Endodermal cell (in vitro differentiated cells): ENCODE measurements around the gene PLA2G15. TPM values are rescaled to one million over a fixed set of nuclear protein-coding genes. Genes with fewer than 3 reads are reported as not detected.

Experiments used
- DNase-seq: peaks from one replicate; pipeline ENCODE4 v3.0.0-alpha.2; 2017
- H3K27ac ChIP-seq: 2 replicates; pipeline ENCODE4 v1.5.1; 2013; ENCODE audit warnings: mild to moderate bottlenecking, low read depth, low read length, moderate library complexity
- H3K27me3 ChIP-seq: 2 replicates; pipeline ENCODE4 v1.6.1; 2013; ENCODE audit warnings: mild to moderate bottlenecking, low read length, moderate library complexity; ENCODE audit not compliant: insufficient read depth, control insufficient read depth, poor library complexity, severe bottlenecking
- H3K36me3 ChIP-seq: 2 replicates; pipeline ENCODE4 v1.7.0; 2013; ENCODE audit warnings: mild to moderate bottlenecking, low read length, moderate library complexity; ENCODE audit not compliant: control insufficient read depth, insufficient read depth
- H3K4me1 ChIP-seq: one replicate; pipeline ENCODE4 v1.7.0; 2013; ENCODE audit warnings: low read length; ENCODE audit not compliant: control insufficient read depth, insufficient read depth
- H3K4me3 ChIP-seq: 2 replicates; pipeline ENCODE4 v1.5.1; 2013; ENCODE audit warnings: mild to moderate bottlenecking, low read length, moderate library complexity
- H3K9ac ChIP-seq: 2 replicates; pipeline ENCODE4 v1.6.1; 2013; ENCODE audit warnings: mild to moderate bottlenecking, low read length, moderate library complexity; ENCODE audit not compliant: poor library complexity, severe bottlenecking; ENCODE audit errors: extremely low read depth
- H3K9me3 ChIP-seq: 2 replicates; pipeline ENCODE4 v1.6.1; 2013; ENCODE audit warnings: mild to moderate bottlenecking, low read length, moderate library complexity; ENCODE audit not compliant: control insufficient read depth
- H3K27ac Mint-ChIP-seq: 2 replicates; pipeline ENCODE4 v1.8.0; 2020; ENCODE audit warnings: mixed read lengths
- H3K27me3 Mint-ChIP-seq: 2 replicates; pipeline ENCODE4 v1.8.0; 2021; ENCODE audit warnings: mild to moderate bottlenecking, mixed read lengths; ENCODE audit not compliant: insufficient read depth
- H3K36me3 Mint-ChIP-seq: 2 replicates; pipeline ENCODE4 v1.8.0; 2020; ENCODE audit warnings: low read depth, mixed read lengths
- H3K4me1 Mint-ChIP-seq: 2 replicates; pipeline ENCODE4 v1.8.0; 2020; ENCODE audit warnings: mixed read lengths
- H3K4me3 Mint-ChIP-seq: 2 replicates; pipeline ENCODE4 v1.8.0; 2020; ENCODE audit warnings: mild to moderate bottlenecking, moderate library complexity, mixed read lengths
- H3K9me3 Mint-ChIP-seq: 2 replicates; pipeline ENCODE4 v1.8.0; 2020; ENCODE audit warnings: mild to moderate bottlenecking, mixed read lengths
- WGBS, 2 experiments: methylation state at CpG; one replicate each; pipeline versions ENCODE4 v1.1.5 to v1.1.7; 2013; ENCODE audit warnings: missing lambda C conversion rate in 2 of 2, mixed read lengths in 1 of 2; ENCODE audit not compliant: insufficient coverage in 1 of 2, insufficient read length in 1 of 2; 5-methylcytosine and 5-hydroxymethylcytosine counted together
- long read RNA-seq, 4 experiments: library from polyadenylated mRNA in 2 of 4; library from RNA in 1 of 4; library from capped mRNA in 1 of 4; stranded (forward) in 3 of 4; unstranded in 1 of 4; transcript quantifications; one replicate each; pipeline ENCODE4 v2.0.0, GENCODE V29; 2020 to 2021; ENCODE audit warnings: inconsistent platforms in 1 of 4
- polyA plus RNA-seq, 2 experiments: library from polyadenylated mRNA; stranded (reverse); fragments of 50-300 nt; gene quantifications; one replicate each; pipeline ENCODE4 v1.2.3, GENCODE V29; 2013
- total RNA-seq, 2 donors: library from RNA; stranded (reverse); fragmentation: NEBNext Ultra II Directional in 1 of 2; extraction: Animal tissue kit (Norgen Biotek cat#: 25700) in 1 of 2; gene quantifications; 2 replicates in 1 of 2; 3 replicates in 1 of 2; pipeline ENCODE4 v1.2.1, GENCODE V29; 2021
- TF ChIP-seq, protein P1 (sequence below): fragments of 200-600 bp; sonication (generic); conservative IDR thresholded peaks from 2 replicates; pipeline ENCODE4 v1.5.0; 2021; ENCODE audit warnings: antibody characterized with exemption, mild to moderate bottlenecking

PLA2G15 gene, protein sequence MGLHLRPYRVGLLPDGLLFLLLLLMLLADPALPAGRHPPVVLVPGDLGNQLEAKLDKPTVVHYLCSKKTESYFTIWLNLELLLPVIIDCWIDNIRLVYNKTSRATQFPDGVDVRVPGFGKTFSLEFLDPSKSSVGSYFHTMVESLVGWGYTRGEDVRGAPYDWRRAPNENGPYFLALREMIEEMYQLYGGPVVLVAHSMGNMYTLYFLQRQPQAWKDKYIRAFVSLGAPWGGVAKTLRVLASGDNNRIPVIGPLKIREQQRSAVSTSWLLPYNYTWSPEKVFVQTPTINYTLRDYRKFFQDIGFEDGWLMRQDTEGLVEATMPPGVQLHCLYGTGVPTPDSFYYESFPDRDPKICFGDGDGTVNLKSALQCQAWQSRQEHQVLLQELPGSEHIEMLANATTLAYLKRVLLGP
- total RNA-seq: 1 to 10 TPM; 8.7 to 10.0 TPM
- polyA plus RNA-seq (2013, experiment 1 of 2): 10.8 TPM
- 10.7 TPM for polyA plus RNA-seq (2013, experiment 2 of 2)
- long read RNA-seq, experiment 1, partial matches to known transcripts: 1 of 10 reads
- long read RNA-seq, experiment 1, other reads (novel, unspliced or antisense): 6 of 10 reads
- long read RNA-seq, experiment 2, transcript PLA2G15-201 (6 exons, 2,727 nt): major isoform, 23 of 30 reads
- long read RNA-seq, experiment 2, partial matches to known transcripts: 0 of 30 reads
- long read RNA-seq, experiment 2, other reads (novel, unspliced or antisense): 5 of 30 reads
- long read RNA-seq, experiment 3, transcript PLA2G15-201 (6 exons, 2,727 nt): major isoform, 93 of 123 reads
- long read RNA-seq, experiment 3, transcript PLA2G15-209 (6 exons, 1,203 nt): minor isoform, 6 of 123 reads
- long read RNA-seq, experiment 3, partial matches to known transcripts: 2 of 123 reads
- long read RNA-seq, experiment 3, other reads (novel, unspliced or antisense): 21 of 123 reads
- long read RNA-seq, experiment 4, partial matches to known transcripts: 0 of 4 reads
- long read RNA-seq, experiment 4, other reads (novel, unspliced or antisense): 2 of 4 reads

DNA sequence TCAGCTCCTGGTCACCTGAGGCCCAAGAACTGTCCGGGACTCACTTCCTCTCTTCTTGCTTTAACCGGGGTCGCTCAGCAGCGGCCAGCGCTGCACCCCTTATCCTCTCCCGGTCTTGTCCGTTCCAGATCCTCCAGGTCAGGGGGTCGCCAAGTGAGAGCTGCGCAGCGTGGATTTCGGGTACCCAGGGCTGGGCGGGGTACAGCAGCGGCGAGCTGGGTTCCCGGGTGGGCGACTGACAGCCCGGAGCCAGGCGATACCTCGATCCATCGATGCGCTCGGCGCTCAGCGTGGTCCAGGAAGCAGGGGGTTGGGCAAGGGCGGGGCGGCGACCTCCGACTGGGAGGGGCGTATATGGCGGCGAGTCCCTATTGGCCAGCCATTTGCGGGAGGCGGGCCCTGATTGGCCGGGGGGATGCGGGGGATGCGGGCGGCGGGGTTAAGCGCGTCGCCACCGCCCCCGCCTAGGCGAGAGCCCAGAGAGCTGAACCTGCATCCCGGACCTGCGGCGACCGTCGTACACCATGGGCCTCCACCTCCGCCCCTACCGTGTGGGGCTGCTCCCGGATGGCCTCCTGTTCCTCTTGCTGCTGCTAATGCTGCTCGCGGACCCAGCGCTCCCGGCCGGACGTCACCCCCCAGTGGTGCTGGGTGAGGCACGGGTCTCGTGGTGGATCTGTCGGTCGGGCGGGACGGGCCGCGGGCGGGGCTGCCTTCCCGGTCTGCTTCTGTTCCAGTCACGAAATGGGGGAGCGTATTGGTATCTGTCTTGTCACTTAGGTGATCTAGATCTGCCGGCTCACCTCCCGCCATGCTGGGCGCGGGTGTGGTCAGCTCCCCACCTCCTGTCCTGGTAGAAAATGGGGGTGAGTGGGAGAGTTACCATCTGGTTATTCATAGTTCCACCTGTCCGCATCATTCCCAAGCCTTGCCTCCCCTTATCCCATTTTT is at the start of gene PLA2G15:
TSS of gene PLA2G15 (plus strand) at position 471 of the 951 bp plus-strand sequence. CDS start at position 525, 54 bp downstream.
- no peaks in the 10 kb centered on the region for H3K36me3 ChIP-seq
- Mint-ChIP-seq H3K36me3 (peaks cover 9% of the 10 kb centered on the region), H3K27me3 (peaks cover 35% of the 10 kb centered on the region), H3K4me3 (peak within 1 kb of the TSS; percentile 77), H3K27ac (peak within 1 kb of the TSS; percentile 18), H3K9me3 (no peaks in the 10 kb centered on the region), H3K4me1 (peaks cover 4% of the 10 kb centered on the region)
- WGBS, 2 experiments: 0 to 2% methylated on average over 42 to 75 of the region's 75 CpGs
- peak; percentile 99 for DNase-seq
- peak within 1 kb of the TSS; percentile 96 for H3K4me3 ChIP-seq
- no peaks in the 10 kb centered on the region for H3K9me3 ChIP-seq
- no peak within 1 kb of the TSS for H3K9ac ChIP-seq
- no peak within 1 kb of the TSS for H3K27ac ChIP-seq
- peaks cover 3% of the 10 kb centered on the region for H3K4me1 ChIP-seq
- H3K27me3 ChIP-seq: peaks cover 9% of the 10 kb centered on the region
- TF ChIP-seq, protein P1, sequence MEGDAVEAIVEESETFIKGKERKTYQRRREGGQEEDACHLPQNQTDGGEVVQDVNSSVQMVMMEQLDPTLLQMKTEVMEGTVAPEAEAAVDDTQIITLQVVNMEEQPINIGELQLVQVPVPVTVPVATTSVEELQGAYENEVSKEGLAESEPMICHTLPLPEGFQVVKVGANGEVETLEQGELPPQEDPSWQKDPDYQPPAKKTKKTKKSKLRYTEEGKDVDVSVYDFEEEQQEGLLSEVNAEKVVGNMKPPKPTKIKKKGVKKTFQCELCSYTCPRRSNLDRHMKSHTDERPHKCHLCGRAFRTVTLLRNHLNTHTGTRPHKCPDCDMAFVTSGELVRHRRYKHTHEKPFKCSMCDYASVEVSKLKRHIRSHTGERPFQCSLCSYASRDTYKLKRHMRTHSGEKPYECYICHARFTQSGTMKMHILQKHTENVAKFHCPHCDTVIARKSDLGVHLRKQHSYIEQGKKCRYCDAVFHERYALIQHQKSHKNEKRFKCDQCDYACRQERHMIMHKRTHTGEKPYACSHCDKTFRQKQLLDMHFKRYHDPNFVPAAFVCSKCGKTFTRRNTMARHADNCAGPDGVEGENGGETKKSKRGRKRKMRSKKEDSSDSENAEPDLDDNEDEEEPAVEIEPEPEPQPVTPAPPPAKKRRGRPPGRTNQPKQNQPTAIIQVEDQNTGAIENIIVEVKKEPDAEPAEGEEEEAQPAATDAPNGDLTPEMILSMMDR: no peak

DNA sequence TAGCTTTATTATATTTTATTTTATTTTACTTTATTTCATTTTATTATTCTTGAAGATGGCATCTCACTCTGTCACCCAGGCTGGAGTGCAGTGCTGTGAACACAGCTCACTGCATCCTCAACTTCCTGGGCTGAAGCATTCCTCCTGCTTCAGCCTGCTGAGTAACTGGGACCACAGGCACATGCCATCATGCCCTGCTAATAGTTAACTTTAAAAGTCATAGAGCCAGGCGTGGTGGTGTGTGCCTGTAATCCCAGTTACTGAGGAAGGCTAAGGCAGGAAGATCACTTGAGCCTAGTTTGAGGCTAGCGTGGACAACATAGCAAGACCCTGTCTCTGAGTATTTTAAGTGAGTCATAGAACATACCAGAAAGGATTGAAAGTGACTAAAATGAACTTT is 47.9 kb upstream of the PLA2G15 start:
- peaks cover 12% of the 10 kb centered on the region for H3K36me3 ChIP-seq
- TF ChIP-seq, protein P1: no peak
- DNase-seq: no peak
- H3K4me3 ChIP-seq: no peak overlapping the region
- H3K27ac ChIP-seq: no peak overlapping the region
- H3K9me3 ChIP-seq: no peaks in the 10 kb centered on the region
- WGBS, 2 experiments: 96 to 97% methylated on average over 2 of the region's 2 CpGs
- H3K27me3 Mint-ChIP-seq: no peaks in the 10 kb centered on the region
- no peaks in the 10 kb centered on the region for H3K27me3 ChIP-seq
- no peaks in the 10 kb centered on the region for H3K4me1 ChIP-seq
- no peak overlapping the region for H3K9ac ChIP-seq
- H3K4me3 Mint-ChIP-seq: no peak overlapping the region
- no peaks in the 10 kb centered on the region for H3K9me3 Mint-ChIP-seq
- H3K4me1 Mint-ChIP-seq: peaks cover 4% of the 10 kb centered on the region
- no peak overlapping the region for H3K27ac Mint-ChIP-seq
- H3K36me3 Mint-ChIP-seq: peaks cover 17% of the 10 kb centered on the region
